ENCODE results near the gene NATD1. TPM values are rescaled to one million over a fixed set of nuclear protein-coding genes. Genes with fewer than 3 reads are reported as not detected.

The NATD1 gene
- total and polyA plus RNA-seq, 9 of the 15 experiments (the other 6 are each of a cell fraction or from before 2014, with no cell fraction given), result 0.24 to 5.4 (median 1.6) TPM

GRCh38 chr17:21296097-21297025, 43.2 kb upstream of the NATD1 start (continued):
- TF ChIP-seq LCOR (CRISPR knock-in tag; IDR thresholded peaks at IDR 0.05) (no peak), FOSL1 (tag; conservative IDR thresholded peaks at IDR 0.05) (no peak), PHF20 (IDR thresholded peaks at IDR 0.05; ENCODE audit: partially characterized antibody) (peak; percentile 24), CTBP1 (IDR thresholded peaks at IDR 0.05; ENCODE audit: borderline replicate concordance) (no peak), PPARD (CRISPR knock-in tag; IDR thresholded peaks at IDR 0.05) (no peak), ZNF75A (CRISPR knock-in tag; IDR thresholded peaks at IDR 0.05) (no peak), HLTF (IDR thresholded peaks at IDR 0.05) (no peak), CHD1 (IDR thresholded peaks at IDR 0.05; ENCODE audit: low read length) (no peak), NKRF (IDR thresholded peaks at IDR 0.05; ENCODE audit: borderline replicate concordance) (0 out of 2 replicates have a peak, but pooled peaks have one; percentile 27), CBFA2T3 (IDR thresholded peaks at IDR 0.05) (peak; percentile 67), FOXK2 (conservative IDR thresholded peaks at IDR 0.05 in 1 of 2, IDR thresholded peaks at IDR 0.05 in 1 of 2; ENCODE audit: low read depth in 2 of 2) (0 out of 4 replicates have a peak, but pooled peaks of 1 of the 2 experiments have one; percentile 29), ATF1 (CRISPR knock-in tag; IDR thresholded peaks at IDR 0.05) (no peak), ATF1 (tag; IDR thresholded peaks at IDR 0.05) (peak; percentile 38; the same call in 1 of the 2 replicates), FOS (IDR thresholded peaks at IDR 0.05; ENCODE audit: extremely low read depth, insufficient read length) (no peak), ZBTB8A (IDR thresholded peaks at IDR 0.05; ENCODE audit: partially characterized antibody) (no peak), ZFP36 (IDR thresholded peaks at IDR 0.05; ENCODE audit: low read depth, low read length, partially characterized antibody) (peak; percentile 96), ZBTB49 (CRISPR knock-in tag; IDR thresholded peaks at IDR 0.05; ENCODE audit: borderline replicate concordance) (no peak)
- TF ChIP-seq, protein P1, sequence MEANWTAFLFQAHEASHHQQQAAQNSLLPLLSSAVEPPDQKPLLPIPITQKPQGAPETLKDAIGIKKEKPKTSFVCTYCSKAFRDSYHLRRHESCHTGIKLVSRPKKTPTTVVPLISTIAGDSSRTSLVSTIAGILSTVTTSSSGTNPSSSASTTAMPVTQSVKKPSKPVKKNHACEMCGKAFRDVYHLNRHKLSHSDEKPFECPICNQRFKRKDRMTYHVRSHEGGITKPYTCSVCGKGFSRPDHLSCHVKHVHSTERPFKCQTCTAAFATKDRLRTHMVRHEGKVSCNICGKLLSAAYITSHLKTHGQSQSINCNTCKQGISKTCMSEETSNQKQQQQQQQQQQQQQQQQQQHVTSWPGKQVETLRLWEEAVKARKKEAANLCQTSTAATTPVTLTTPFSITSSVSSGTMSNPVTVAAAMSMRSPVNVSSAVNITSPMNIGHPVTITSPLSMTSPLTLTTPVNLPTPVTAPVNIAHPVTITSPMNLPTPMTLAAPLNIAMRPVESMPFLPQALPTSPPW (CRISPR knock-in tag; IDR thresholded peaks at IDR 0.05), result peak; percentile 22; the same call in 1 of the 2 replicates
- TF ChIP-seq, protein P2, sequence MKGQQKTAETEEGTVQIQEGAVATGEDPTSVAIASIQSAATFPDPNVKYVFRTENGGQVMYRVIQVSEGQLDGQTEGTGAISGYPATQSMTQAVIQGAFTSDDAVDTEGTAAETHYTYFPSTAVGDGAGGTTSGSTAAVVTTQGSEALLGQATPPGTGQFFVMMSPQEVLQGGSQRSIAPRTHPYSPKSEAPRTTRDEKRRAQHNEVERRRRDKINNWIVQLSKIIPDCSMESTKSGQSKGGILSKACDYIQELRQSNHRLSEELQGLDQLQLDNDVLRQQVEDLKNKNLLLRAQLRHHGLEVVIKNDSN (CRISPR knock-in tag; IDR thresholded peaks at IDR 0.05), result no peak
- TF ChIP-seq, protein P3, sequence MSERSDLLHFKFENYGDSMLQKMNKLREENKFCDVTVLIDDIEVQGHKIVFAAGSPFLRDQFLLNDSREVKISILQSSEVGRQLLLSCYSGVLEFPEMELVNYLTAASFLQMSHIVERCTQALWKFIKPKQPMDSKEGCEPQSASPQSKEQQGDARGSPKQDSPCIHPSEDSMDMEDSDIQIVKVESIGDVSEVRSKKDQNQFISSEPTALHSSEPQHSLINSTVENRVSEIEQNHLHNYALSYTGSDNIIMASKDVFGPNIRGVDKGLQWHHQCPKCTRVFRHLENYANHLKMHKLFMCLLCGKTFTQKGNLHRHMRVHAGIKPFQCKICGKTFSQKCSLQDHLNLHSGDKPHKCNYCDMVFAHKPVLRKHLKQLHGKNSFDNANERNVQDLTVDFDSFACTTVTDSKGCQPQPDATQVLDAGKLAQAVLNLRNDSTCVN (CRISPR knock-in tag; IDR thresholded peaks at IDR 0.05), result no peak

Measured in K562 (cell line).